ENCODE measurements around the gene MON1B.
A peak's percentile ranks its signal among the peaks of the same experiment; 100 is the strongest.
"Not testable (repeated sequence)": the region's sequence is repeated elsewhere in the genome, so short reads cannot be mapped to it uniquely, and the experiment has no call there.

The MON1B gene

DNA sequence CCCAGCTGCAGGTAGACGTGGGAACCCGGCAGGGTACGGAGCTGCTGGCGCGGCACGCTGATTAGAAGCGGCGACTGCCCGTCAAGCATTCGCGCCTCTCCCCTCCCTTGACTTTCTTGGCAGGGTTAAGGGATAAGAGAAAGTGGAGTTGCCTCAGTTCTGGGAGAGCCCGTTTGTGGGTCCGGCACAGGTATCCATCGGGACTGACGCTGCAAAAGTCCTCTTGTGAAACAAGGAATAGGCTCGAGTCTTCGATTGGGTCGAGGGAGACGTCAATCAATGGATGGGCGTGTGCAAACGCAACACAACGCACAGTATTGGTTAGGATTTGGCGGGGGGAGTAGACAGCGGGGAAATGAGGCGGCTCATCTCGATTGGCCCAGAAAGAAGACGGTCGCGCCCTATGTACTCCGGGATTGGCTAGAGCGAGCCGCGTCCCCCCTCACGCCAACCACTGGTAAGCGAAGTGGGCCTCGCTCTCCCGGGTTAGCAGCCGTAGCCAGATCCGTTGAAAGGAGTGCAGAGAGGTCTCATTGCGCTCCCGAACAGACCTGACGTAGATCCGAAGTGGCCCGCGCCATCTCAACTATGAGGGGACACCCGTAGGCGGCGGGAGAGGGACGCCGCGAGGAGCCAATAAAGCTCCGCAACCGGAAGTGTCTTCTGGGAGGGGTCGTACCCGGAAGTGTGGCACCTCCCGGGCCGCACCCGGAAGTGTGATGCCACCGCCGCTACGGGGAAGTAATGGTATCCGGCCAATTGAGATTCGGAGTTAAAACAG lies at the start of gene MON1B:
MON1B (plus strand) TSS at position 713 of the 781 bp plus-strand sequence. CDS start 296 bp downstream, outside the sequence.
- DNase-seq (ENCODE audit: low read depth) = peak; percentile 94

DNA sequence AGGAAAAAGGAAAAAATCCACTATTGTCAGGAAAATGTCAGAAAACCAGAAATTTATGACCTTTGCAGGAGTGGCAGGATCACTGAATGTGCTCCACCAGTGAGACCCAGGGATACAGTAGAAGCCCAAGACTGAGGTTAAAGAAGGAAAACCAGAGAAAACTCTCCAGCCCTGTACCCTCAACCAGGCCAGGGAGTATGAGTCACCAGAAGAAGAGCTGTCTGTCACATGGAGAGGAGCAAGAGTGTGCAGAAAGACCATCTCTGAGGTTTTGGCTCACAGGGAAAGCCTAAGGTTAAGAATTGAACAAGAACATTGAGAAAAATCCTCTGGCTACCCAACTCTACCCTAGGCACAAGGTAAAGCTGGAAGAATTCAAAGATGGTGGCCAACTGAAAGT lies 47.6 kb upstream of the MON1B start:
- no peak for DNase-seq (ENCODE audit: low read depth)

DNA sequence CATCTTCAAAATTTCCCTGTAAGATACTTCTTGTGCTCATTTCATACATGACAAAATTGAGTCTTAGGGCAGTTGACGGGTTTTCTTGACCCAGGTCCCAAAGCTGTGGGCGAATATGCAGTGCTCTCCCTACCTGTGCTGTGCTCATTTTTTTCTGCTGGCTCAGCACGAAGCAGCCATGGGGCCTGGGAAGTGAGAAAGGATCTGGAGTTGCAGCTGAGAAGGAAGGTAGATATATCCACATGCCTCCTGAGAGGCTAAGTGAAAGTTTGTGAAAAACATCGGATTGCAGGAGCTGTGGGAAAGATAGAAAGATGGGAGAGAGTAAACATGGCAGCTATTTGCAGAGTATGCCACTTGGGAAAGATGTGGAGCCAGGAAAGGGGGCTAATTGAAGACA lies 42.9 kb upstream of the MON1B start:
- no peak for DNase-seq (ENCODE audit: low read depth)

DNA sequence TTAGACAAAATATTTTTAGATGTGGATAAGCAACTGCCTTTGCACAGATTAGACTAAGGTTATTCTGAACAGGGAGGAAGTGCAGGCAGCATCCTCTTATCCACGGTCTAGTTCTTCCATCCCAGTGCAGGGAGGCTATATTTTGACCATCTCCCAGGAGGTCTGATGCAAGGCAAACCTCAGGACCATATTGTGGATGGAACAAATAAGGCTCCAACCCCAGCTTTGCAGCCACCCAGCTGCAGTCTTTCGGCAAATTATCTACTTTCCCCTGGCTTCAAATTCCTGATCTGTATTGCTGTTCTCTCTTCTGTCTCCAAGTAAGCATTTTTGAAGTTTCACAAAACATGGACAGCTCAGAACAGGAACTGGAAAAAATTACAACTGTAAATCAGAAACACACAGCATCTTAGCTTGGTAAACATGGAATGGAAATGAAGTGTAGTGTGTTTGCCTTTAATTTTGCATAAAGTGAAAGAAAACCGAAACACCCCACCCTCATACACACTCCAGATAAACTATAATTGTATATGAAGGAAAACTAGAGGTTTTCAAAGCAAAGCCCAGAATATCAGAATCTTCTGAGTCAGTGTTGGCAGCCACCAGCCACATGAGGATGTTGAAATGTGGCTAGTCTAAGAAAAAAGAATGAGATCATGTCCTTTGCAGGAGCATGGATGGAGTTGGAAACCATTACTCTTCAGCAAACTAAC lies 33.5 kb upstream of the MON1B start:
- DNase-seq (ENCODE audit: low read depth) = no peak

DNA sequence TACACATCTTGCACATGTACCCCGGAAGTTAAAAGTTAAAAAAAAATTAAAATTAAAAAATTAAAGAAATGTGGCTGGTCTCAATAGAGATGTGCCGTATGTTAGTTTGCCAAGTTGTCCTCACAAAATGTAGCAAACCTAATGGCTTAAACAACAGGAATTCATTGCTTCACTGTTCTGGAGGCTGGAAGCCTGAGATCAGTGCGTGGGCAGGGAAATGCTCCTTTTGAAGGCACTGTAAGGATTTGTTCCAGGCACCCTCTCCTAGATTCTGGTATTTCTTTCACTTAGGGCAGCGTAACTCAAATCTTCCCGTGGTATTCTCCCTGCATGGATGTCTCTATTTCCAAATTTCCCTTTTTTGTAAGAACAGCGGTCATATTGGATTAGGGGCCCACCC lies 32.7 kb upstream of the MON1B start:
- no peak for DNase-seq (ENCODE audit: low read depth)

DNA sequence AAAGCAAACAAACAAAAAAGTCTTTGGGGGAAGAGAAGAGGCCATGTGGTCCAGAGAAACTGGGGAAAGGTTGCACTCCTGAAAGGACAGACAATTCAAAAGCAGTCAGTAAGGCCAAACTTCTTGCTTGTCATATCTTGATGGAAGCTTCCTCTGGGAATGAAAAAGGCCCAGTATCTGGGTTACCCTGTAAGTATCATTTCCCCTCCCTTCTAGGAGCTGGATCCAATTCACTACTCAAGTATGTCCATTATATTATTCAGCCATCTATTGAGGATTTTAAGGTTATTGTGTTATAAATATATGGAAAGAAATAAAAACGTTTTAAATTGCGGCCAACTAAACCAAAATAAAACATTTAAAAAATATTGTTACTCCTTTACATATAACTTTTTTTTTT lies 26.0 kb upstream of the MON1B start:
- no peak for DNase-seq (ENCODE audit: low read depth)

DNA sequence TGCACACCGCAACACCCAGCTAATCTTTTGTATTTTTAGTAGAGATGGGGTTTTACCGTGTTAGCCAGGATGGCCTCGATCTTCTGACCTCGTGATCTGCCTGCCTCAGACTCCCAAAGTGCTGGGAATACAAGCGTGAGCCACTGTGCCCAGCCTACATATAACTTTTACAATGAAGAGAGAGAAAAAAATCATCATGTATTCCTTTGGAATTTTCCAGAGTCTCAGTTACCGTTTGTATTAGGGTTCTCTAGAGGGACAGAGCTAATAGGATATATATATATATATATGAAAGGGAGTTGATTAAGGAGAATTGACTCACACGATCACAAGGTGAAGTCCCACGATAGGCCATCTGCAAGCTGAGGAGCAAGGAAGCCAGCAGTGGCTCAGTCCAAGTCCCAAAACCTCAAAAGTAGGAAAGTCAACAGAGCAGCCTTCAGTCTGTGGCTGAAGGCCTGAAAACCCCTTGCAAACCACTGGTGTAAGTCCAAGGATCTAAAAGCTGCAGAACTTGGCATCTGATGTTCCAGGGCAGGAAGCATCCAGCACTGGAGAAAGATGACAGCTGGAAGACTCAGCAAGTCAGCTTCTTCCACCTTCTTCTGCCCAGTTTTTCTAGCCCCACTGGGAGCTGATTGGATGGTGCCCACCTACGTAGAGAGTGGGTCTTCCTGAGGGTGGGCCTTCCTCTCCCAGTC lies 25.3 kb upstream of the MON1B start:
- not testable (repeated sequence) for DNase-seq (ENCODE audit: low read depth)

DNA sequence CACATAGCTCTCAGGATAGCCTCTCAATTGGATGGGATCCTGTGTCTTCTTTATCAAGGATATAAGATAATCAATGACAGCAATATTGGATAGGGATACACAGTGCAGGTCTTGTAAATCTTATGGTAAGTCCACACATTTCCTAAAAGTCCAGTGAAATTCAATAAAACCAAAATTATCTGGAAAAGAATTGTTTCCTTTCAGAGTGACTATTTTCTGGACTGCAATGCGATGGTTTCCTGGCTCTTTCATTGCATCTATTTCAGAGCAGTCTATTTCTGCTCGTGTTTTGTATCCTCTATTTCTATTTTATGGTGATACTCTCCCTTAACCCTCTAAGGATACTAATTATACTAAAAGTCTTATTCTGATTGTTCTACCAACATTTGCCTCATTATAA lies 24.3 kb upstream of the MON1B start:
- DNase-seq (ENCODE audit: low read depth) = no peak

DNA sequence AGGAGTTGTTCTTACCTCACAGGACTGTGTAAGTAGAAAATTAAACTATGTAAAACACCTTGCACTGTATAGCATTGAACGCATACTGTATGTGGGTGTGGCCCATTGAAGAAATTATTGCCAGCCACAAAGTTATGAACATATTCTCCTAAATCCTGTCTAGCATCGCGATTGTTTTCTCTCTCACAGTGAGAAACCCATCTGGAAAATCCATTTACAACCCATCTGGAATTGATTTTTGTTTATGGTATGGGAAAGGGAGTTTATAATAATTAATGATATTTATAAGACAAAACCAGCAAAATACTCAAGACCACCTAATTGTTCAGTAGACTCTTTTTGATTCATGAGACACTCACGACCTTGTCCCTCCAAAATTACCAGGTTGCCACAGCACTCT lies 22.1 kb upstream of the MON1B start:
- no peak for DNase-seq (ENCODE audit: low read depth)

DNA sequence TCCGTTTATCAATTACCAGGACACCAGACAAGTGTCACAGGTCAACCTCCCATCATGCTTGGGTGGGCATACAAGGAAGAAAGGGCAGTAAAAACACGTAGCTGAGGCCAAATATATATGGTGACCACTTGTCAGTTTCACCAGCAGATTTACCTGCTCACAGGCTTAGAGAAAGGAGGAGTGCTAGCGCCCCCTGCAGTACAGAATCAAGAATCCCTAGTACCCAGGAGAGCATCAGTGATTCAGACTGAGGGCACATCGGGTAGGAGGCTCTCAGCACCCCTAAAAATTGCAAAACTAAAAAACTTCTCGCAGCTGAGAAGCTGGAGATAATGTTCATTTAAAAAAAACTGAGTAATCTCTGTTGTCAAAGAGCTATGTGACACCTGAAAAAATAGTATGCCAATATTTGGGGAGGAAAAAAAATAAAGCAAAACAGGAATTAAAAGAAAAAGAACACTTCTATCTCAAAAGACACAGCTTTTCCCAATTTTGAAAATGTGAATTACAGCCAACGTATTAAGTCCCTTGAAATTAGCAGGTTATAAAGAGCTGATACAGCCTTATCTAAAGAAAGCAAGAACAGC lies 21.2 kb upstream of the MON1B start:
- DNase-seq (ENCODE audit: low read depth) = no peak

DNA sequence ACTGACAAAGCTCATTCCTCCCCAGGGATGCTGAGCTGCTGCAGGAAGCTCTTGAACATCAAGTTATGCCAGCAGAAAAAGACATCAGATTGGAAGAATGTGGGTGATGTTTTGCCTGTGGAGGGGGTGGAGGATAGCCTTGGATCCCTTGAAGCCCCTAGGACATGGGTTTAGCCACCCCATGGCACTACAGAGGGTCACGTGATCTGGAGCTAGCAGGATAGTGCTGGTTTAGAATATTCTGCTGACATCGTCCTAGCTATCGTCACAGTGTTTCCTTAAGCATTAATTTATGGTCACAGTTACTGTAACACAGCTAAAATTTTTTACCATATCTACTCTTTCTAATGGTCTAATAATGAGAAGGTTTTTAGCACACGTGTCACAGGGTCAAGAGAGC lies 20.2 kb upstream of the MON1B start:
- no peak for DNase-seq (ENCODE audit: low read depth)

DNA sequence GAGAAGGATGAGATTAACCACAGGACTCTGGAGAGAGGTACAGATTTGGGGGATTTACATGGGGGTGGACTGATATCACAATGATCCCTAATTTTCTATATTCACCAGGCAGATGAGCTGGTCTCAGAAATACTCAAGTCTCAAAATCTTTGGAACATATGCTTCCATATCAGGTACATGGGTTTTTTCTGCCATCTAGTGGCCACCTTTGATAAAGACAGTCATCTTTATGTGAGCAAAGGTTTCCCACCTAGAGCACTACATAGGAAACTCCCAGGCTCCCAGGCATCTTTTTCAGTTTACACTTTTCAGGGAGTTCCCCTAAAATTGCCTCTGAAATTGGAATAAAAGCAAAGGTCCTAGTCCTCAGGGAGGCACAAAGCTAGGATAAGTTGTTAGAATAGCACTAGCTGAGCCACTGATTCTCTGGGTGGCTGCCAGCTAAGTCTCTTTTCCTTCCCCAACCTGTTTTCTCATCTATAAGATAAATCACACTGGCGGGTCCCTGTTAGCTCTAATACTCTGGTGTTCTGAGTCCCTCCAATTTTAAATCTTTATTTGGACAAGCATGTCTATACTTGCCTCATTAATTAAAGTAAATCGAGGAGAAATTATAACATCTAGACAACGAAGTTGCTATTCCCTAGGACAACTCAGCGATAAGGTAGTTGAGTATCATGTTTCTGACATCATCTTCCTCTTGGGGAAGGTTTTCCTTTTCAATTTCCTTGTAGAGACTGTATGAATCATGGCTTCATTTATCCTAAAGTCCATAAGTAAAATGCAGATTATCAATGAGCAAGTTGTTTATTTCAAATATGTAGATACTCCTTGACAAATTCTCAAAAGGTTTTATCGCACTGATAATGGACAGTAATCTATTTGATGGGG lies 19.0 kb upstream of the MON1B start:
- peak; percentile 31 for DNase-seq (ENCODE audit: low read depth)

DNA sequence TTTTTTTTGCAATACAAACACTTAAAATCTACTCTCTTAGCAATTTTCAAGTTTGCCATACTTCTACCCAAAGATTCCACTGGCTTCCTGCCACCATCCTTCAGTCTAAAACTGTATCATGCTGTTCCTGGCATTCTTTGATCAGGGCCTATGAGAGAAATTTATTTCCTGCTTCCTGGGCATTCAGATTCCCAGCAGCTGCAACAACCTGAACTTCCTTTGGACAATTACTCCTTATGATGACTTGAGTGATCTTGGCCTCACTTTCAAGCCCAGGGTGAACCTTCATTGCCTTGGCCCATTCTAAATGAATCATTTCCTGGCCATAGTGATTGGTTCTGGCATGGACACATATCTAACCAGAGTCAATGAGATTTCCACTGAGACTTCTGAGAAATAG lies 18.0 kb upstream of the MON1B start:
- no peak for DNase-seq (ENCODE audit: low read depth)

DNA sequence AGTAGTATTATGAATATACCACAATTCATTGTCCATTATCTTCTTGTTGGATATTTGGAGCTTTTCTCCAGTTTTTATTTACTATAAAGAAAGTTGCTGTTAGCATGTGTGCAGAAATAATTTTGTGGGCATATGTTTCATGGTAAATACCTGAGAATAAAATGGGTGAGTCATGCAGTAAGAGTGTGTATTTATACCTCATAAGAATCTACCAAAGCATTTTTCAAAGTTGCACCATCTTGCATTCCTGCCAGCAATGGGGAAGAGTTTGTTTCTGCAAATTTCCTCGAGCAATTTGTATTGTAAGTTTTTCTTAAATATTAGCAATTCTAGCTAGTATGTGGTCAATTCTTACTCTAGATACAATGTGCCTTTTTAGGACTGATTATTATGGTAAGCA lies 7.9 kb upstream of the MON1B start:
- DNase-seq (ENCODE audit: low read depth) = no peak

DNA sequence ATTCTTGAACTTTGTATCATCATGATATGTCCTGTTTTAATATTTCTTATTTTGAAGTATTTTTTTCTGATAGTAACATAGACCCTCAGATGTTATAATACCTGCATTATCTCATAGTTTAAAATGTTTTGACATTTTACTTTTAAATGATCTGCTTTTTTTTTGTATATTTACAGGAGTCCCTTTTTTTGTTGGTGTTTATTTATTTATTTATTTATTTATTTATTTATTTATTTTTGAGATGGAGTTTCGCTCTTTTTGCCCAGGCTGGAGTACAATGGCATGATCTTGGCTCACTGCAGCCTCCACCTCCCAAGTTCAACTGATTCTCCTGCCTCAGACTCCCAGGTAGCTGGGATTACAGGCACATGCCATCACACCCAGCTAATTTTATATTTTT lies 4.7 kb upstream of the MON1B start:
- not testable (repeated sequence) for DNase-seq (ENCODE audit: low read depth)

DNA sequence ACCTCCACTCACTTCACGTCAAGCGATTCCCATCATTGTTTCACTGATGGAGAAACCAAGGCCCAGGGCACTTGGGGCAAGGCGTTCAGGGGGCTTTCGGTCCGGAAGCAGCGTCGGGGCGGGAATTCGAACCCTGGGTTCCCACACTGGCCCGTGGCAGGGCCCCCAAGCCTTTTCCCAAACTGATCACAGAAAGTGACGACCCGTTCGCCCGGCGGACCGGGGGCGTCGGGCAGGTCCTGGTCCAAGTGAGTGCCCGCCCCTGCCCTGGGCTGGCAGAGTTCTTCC lies 856 bp upstream of the MON1B start:
- DNase-seq (ENCODE audit: low read depth) = no peak

DNA sequence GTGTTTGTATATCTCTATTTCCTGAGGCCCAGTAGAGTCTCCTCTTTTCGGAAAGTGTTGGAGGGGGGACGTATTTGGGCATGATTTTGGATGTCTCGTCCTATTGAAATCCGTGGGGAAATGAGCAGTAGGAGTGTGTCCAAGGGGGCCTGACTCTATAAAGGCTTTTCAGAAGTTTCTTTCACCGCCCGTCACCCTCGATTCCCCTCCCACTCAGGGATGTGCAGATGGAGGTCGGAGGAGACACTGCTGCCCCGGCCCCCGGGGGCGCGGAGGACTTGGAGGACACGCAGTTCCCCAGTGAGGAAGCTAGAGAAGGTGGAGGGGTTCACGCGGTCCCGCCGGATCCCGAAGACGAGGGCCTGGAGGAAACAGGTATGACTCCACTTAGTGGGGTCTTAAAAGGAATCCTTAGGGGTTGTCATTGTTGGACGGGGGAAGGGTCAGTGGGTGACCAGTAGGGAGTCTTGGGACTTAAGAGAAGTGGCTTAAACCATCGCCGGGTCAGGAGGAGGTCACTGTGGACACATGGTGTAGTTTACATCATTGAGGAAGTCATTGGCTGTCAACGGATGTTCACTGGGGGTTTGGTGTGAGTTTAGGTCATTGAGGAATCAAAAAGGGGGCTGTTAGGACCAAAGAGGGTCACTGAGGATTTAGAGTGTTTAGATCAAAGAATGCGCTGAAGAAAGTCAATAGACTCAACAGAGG lies 424 bp downstream of the MON1B start:
- DNase-seq (ENCODE audit: low read depth) = no peak

DNA sequence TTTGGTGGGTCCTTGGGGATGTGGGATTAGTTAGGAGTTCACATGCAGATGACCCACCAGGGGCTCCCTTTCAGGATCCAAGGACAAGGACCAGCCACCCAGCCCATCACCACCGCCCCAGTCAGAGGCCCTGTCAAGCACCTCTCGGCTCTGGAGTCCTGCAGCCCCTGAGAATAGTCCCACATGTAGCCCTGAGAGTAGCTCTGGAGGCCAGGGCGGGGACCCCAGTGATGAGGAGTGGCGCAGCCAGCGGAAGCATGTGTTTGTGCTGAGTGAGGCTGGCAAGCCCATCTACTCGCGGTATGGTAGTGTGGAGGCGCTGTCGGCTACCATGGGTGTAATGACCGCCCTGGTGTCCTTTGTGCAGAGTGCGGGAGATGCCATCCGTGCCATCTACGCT lies 2.4 kb downstream of the MON1B start:
- DNase-seq (ENCODE audit: low read depth) = no peak

DNA sequence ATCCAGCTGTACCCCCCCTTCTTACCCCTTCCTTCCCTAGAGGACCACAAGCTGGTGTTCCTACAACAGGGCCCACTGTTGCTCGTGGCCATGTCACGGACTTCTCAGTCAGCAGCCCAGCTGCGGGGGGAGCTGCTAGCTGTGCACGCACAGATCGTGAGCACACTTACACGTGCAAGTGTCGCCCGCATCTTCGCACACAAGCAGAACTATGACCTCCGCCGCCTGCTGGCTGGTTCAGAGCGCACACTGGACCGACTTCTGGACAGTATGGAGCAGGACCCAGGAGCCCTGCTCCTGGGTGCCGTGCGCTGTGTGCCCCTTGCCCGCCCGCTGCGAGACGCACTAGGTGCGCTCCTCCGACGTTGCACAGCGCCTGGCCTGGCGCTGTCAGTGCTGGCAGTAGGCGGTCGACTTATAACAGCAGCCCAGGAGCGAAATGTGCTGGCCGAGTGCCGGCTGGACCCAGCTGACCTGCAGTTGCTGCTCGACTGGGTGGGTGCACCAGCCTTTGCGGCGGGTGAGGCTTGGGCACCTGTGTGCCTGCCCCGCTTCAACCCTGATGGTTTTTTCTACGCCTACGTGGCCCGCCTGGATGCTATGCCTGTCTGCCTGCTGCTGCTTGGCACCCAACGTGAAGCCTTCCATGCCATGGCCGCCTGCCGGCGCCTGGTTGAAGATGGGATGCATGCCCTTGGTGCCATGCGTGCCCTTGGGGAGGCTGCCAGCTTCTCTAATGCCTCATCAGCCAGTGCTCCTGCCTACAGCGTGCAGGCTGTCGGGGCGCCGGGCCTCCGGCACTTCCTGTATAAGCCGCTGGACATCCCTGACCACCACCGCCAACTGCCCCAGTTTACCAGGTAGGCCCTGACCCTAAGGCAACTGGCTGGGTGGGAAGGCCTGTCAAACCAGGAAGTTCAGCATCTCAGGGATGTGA lies 3.6 kb downstream of the MON1B start:
- no peak for DNase-seq (ENCODE audit: low read depth)

DNA sequence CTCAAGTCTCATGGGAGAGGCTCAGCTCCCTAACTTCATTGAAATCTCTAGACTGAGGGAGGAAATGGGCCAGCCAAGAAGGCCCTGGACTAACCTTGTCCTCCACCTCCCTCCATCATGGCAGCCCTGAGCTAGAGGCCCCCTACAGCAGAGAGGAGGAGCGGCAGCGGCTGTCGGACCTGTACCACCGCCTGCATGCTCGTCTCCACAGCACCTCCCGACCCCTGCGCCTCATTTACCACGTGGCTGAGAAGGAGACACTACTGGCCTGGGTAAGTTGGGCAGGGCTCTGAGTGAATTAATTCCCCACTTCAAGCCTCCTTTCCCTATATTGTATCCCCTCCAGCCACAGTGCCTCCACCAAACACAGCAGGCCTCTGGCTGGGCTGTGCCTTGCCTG lies 4.4 kb downstream of the MON1B start:
- DNase-seq (ENCODE audit: low read depth) = no peak

All from HS-27A (cell line).